Activated CD4-positive, alpha-beta T cell treated with anti-CD3 and anti-CD28 coated beads, Interleukin-2, Interleukin-6, amounts not matched to agents 100 ng/mL and 50 ng/mL, durations not matched to agents 16 hours and 8 hours (primary cell): Measurements from ENCODE around the gene AIP.
A peak's percentile ranks its signal among the peaks of the same experiment; 100 is the strongest.
"Not testable (repeated sequence)": the region's sequence is repeated elsewhere in the genome, so short reads cannot be mapped to it uniquely, and the experiment has no call there.

Experiments used
- DNase-seq: peaks from one replicate; pipeline ENCODE4 v3.0.0-alpha.2; 2020

AIP gene

DNA sequence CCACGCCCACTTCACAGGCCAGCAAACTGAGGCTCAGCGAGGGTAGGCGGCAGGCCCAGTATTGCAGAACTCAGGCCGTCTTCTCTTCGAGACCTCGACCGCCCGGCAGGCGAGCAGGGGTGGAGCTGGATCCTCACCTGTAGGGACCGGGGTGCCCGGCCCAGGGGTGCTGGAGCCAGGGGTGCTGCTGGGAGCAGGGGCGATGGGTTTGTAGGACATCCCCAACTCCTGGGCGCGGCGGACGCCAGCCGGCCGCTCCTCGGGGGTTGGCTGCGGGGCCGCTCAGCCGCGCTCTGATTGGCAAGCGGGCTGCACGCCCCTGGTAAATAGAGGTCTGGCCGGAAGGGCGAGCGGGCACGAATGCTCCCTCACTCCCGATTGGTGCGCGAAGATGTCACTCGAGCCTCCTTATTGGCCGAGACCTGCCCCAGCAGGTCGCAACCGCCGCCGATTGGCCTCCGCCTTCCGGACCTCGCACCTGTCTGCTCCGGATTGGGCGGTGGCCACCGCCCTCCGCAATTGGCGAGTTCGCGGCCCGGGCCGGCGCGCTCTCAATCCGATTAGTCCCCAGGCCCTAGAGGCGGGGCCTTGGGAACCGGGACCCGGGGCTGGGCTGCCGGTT lies 25.1 kb downstream of the AIP start, which contains the start of gene CDK2AP2:
Gene CDK2AP2 (minus strand): TSS at position 299 of the 622 bp plus-strand sequence. CDS start 80 bp downstream, at position 219.
- peak; percentile 100 for DNase-seq

DNA sequence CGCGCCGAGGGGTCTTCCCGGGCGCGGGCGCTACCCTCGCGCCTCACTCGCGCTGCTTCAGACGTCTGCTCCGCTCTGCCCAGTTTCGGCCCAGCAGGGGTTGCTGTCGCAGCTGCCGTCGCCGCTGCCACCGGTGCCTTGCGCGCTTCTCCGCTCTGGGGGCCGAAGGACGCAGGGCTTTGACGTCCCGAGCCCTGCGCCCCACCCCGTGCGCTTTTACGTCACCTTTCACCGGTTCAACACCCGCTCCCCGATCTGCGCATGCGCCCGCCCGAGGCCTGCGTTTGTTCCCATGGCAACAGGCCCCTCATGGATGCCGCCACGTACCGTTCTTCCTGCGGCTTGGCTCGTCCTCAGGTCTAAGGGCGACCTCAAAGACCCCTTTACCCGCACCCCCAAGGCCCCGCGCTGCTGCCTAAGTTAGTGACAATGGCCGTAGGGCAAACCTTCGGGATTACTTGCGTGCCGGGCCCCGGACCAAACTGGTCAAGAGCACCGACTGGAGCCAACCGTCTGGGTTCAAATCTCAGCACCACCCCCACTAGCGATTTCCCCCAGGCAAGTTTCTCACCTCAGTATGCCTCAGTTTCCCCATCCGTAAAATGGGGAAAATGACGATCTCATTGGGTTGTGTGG lies 25.8 kb downstream of the AIP start:
- peak; percentile 99 for DNase-seq

DNA sequence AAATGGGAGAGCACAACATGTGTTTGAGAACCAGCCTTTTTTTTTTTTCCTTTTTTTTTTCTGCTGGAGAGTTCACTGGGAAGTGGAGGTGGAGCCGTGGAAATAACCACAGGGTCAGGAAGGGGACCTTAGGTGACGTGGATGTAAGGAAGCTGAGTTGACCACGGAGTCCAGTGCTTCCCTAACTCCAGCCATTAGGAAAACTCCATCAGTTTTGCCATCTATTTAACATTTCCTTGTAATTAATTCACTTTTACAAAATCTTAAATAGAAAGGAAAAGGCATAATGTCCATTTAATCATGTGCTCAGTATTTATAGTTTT lies 27.2 kb downstream of the AIP start:
- no peak for DNase-seq

DNA sequence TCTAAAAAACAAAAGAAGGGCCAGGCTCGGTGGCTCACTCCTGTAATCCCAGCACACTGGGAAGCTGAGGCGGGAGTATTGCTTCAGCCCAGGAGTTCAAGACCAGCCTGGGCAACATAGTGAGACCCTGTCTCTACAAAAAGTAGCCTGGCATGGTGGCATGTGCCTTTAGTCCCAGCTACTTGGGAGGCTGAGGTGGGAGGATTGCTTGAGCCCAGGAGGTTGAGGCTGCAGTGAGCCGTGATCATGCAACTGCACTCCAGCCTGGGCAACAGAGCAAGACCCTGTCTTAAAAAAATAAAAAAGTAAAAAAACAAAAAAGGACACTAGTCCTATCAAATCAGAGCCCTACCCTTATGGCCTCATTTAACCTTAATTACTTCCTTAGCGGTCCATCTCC lies 28.7 kb downstream of the AIP start:
- DNase-seq = not testable (repeated sequence)

DNA sequence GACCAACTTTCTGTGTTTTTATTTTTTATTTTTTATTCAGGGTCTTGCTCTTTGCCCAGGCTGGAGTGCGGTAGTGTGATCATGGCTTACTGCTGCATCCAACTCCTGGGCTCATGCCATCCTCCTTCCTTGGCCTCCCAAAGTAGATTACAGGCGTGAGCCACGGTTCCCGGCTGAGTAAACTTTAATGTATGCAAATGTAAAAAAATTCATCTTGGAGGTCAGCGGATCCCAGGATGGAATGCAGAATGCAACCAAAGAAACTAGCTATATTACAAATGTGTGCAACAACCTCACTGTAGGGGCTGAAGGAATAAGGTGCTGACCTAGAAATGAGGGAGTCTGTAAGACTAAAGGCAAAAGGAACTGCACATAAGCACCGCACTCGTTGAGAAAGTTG lies 31.3 kb downstream of the AIP start:
- DNase-seq = no peak

DNA sequence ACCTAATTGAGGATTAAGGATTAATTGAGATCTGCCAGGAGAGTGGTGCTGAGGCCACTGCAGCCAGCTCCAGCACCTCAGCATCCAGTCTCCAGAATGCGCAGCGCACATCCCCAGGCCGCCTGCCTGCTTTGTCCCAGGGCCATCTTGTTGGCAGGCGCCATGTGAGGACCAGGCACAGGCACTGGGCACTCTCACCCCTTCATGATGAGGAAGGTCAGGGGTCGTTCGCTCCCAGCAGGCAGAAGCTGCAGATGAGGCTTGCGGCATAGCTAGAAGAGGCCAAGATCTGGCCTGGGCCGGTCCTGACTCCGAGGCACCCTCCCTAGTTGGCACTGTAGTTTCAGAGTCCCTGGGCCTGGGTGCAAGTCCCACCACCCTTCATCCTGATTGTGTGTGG lies 34.0 kb downstream of the AIP start:
- no peak for DNase-seq

DNA sequence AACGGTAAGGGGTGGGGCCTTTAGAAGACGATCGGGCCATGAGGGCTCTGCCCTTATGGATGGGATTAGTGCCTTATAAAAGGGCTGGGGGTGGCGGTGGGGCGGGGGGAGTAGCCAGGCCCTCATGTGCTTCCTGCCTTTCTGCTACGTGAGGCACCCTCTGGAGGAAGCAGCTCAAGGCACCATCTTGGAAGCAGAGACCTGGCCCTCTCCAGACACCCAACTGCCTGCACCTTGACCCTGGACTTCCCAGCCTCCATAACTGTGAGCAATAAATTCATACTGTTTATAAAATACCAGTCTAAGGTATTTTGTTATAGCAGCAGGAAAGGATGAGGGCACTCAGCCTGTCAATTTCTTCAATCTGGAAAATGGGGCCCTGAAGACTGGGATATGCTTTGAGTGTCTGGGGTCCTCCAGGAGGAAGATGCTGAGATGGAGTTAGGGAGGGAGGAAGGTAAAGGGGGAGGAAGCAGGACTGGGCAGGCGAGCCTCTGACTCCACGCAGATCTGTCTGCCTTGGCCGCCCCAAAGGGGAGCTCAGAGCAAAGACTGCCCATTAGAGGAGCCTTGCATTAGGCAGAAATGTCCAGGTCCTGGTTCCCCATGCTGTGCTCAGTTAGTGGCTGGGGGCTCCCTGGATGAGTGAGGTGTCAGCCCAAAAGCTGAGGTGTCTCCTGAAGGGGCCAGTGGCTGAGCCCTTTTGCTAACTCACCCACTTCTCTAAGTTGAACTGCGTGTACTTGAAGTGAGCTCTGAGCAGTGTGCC lies 35.1 kb downstream of the AIP start:
- DNase-seq = no peak

DNA sequence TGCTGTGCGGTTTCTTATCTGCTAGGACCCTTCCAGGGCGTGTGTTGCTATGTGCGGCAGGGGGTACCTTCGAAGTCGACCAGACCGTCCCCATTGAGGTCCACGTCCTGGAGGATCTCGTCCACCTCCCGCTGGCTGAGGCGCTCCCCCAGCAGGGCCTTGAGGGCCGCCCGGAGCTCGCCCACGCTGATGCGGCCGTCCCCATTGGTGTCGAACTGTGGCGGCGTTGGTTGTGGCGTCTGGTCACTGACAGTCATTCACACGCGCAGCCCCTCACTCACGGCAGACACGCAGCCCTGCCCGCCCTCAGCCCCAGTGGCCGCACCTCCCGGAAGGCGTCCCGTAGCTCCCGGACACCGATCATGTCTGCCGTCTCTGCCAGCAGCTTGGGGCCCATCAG lies 36.9 kb downstream of the AIP start:
- no peak for DNase-seq

DNA sequence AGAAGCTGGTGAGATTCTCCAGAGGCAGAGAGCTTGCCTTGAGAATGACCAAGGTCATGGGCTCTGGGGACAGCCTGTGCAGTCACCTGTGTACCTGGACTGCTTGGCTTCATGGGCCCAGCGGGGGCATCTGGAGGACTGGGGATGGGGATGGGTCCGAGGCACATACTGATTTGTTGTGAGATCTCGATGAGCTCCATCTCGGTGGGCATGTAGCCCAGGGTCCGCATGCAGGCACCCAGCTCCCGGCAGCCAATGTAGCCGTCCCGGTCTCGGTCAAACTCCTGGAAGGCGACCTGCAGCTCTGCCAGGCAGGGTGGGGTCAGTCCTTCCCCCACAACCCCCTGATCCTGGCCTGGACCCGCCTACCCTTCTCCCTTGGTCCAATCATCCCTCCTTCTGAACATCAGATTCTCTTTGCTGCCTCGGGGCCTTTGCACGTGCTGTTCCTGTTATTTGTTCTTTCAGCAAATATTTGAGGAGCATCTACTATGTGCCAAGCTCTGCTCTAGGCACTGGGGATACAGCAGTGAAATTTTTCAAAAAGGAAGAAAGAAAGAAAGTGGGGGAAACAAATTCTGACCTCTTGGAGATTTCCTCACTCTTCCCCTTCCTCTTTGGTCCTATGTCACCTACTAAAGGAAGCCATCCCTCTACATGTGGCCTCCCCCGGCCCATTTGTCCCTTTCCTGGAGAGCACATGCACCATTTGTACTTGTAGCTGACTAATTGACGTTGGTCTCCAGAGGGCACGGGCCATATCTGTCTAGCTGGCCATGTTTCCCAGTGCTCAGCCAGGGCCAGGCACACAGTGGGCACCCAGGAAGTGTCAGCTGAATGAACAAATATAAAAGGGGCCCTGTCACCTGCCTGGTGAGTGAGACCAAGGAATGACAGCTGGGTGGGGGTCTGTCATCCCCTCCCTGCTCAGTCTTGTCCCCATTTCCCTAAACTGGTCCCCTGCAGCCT lies 38.3 kb downstream of the AIP start:
- DNase-seq = no peak

DNA sequence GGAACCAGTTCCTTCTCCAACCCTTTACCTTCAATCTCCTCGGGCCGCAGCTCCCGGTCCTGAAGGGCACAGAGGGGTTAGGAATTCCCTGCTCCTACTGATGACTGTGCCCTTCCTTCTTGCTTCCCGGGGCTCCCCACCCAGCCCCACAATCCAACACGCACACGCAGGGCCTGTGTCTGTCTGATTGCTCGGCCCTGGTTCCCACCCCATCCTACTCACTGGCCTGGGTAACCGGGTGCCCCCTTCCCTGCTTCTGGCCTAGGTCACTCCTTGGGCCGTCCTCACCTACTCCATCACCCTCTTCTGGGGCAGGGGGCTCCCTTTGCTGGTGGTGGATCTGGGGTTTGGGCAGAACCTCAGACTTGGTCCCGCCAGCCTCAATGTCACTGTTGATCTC lies 39.1 kb downstream of the AIP start:
- DNase-seq = no peak

DNA sequence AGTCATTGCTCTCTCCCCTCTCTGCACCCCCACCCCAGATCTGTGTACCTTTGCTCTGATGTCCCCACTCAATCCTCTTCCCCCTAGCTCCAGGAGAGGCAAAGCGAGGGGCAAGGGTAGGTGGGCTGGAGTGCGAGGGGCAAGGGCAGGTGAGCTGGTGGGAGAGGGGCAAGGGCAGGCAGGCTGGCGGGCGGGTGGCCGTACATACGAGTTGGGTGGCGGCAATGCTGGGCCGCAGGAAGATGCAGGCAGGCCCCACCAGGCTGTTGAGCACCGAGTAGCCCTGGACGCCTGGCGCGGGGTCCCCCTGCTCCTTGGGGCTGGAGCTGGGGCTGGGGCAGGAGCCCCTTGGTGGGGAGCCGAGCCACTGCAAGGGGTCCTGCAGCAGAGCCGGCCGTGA lies 39.5 kb downstream of the AIP start:
- no peak for DNase-seq

DNA sequence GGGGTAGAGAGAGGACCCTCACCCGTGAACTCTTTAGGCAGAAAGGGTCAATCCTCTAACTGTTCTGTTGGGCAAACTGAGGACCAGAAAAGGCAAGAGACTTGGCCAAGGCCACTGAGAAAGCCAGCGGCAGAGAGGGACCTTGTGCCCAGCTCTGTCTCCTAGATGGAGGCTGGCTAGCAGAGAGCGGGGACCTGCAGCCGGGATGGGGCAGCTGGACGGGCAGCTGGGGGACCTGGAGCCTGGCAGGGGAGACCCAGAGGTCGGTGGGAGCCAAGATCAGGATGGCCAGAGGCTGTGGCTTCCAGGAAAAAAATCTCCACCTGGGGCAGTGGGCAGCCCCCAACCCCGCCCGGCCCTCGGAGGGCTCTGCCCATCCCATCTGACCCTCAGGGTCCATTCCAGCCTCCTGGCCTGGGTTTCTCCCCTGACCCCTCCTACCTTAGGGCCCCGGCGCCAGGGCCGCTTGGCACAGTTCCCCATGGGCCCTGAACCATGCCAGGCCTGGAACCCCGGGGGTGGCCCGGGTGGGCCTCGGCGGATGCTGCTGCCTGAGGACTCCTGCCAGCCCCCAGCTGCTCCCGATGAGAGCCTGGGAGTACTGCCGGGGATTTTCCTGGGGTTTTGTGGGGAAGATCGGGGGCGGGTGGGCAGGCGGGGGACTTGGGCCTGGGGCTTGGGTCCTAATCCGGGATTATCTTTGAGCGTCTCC lies 40.2 kb downstream of the AIP start, which contains the start of gene CABP2:
Gene CABP2 (minus strand): TSS at position 603 of the 712 bp plus-strand sequence. CDS start 120 bp downstream, at position 483.
- no peak for DNase-seq

DNA sequence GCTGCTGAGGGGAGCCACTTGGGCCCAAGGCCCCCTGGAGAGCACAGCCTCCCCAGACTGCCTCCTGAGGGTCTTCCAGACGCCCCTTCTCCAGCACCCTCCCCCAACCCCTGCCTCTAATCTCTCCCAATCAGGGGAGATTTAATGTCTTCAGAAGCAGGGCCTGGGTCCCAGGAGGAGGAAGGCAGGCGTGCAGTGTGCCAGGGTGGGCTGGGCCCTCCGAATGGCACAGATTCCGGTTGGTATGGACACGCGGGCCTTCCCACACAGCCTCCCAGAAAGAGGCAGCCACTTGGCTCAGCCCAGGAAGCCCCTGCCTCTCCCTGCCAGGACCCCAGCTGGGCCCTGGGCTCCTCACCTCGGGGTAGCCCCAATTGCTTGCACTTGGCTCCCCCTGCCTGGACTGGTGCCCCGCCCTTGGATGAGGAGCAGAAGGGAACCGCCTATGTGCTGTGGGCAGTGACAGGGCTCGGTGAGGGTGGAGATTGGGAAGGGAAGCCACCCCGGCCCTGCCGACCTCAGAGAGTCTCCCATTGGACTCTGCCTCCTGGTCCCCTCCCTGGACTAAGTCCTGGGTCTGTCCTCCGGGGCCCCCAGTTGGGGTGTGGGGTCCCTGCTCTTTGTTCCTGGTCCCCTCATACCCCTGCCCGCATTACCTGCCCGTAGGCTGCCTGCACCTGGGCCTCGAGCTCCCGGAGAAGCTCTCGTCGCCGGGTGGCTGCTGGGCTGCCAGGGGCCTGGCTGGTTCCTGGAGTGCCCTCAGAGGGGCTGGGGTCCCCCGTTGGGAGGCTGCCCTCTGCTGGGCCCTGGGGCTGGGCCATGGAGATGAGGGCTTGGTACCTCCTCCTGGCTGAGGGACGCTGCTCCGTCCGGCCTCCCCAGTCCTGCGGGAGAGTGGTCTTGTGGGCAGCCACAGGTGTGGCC lies 41.0 kb downstream of the AIP start:
- DNase-seq = no peak

DNA sequence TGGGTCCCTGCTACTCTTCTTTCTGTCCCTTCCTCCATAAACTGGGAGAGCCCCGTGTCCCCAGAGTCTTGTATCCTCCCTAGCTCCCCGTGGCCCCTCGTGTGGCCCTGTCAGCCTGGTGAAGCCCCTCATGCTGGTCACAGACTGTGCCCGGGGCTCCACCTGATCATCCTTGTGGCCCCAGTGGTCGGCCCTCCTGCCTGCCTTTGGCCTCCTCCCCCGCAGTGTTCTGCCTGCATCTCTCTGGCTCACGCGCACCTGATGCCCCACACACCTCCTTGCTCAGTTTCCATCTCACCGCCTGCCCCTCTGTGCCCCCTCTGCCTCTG lies 41.6 kb downstream of the AIP start:
- no peak for DNase-seq

DNA sequence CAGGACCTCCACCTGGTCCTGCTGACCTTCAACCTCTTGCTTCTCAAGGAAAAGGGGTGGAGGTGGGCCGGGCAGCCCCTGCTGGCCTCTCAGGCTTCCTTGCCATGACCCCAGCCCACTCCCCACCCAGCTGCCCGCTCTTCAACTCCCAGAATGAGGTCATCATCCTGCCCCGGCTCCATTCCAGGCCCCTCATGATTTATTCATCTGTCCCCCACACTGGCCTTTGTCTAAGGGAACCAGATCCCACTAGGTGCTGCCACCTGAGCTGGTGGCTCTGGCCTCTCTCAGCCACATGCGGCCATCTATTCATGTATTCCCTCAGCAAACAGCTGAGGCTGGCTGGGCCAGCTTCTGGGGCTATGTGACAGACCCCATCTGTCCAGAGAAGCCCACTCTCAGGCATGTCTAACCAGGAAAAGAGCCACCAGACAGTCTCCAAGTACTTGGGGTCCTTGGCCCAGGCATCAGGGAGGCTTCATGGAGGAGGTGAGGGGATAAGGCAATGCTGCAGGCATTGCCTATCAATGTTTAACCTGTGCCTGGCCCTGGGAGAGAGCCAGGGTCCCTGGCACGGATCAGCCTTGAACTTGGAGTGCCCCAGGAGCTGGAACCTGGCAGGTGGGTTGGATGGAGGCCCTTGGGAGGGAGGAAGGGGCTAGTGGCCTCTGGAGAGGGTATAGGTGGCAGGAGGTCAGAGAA lies 42.6 kb downstream of the AIP start:
- no peak for DNase-seq

DNA sequence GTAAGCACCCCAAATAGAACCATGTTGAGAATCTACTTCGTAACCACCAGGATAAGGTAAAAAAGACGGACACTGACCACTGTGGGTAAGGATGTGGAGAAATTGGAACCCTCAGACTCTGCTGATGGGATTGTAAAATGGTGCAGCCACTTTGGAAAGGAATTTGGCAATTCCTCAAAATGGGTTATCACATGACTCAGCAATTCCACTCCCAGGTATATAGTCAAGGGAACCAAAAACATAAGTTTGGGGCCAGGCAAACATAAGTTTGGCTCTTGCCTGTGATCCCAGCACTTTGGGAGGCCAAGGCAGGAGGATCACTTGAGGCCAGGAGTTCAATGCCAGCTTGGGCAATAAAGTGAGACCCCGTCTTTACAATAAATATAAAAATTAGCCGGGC lies 45.5 kb downstream of the AIP start:
- DNase-seq = no peak

DNA sequence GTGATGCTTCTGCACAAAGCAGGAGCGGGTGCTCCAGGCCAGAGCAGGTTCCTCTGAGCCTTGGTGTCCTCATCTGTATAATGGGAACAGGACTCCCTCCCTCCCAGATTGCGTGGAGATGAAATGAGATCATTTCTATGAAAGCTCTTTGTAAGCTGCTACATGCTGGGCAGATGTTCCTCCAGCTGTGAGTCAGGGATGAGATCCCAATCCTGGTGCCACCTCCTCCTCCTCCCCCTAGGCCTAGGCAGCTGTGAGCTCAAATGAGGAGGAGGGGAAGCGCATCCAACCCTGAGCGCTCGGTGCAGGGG lies 47.4 kb downstream of the AIP start:
- DNase-seq = no peak

DNA sequence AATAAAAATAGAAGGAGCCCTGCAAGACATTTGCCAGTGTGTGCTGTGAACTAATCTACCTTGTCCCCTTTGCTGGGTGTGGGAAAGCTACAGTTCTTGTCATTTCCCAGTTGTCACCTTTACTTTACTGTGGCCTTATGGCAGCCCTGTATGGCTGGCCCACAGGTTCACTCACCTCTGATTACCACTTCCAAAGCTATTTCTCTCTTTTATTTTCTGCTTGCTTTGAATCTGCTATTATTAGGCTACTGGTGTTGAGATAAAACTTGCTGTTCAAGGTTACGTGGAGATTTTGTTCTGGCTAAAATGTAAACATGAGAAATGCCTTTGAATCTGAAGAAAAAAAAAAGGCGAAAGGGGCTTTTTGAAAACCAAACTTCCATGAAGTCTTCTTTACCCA lies 50.1 kb downstream of the AIP start:
- DNase-seq = no peak

DNA sequence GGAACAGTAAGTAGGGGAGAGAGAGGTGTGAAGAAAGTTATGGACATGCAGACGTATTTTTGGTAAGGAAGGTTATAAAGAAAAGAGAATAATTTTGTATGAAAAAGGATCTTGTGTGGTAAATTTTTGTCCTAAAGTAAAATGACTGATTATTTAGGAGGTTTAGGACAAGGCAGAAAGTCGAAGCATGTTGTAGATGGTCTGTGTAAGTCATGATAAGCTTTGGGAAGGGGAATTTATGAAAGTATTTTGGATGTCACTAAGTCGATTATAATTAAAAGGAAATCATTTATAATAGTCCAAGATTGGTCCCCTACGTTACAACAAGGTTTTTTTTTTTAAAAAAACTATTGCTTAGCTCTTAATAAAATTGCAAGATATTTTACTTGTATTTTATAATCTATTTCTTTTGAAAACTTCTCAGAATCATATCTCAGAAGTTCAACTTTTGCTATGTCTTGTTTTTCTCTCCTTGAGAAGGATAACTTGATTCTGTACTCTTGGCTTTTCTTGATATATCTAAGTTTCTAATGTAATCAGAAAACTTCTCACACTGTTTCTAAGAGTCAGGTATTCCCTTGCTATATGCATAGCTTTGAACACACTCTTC lies 51.3 kb downstream of the AIP start:
- no peak for DNase-seq

DNA sequence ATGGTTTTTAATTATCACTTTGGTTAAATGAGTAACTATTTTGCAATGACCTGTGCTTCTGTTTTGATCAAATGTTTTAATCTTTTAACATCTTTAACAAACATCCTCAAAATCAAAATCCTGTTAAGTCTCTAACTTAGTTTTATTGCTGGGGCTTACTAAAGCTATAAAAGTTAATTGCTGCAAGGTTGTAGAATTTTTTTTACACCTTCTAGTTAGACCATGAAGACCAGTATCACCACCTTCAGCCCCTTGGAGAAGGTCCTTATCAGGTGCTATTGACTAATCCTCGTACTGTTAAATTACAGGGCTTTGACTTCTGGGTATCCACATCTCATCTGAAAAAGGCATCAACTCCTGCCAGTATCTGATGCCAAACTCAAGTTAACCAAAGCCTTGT lies 52.7 kb downstream of the AIP start:
- DNase-seq = no peak

DNA sequence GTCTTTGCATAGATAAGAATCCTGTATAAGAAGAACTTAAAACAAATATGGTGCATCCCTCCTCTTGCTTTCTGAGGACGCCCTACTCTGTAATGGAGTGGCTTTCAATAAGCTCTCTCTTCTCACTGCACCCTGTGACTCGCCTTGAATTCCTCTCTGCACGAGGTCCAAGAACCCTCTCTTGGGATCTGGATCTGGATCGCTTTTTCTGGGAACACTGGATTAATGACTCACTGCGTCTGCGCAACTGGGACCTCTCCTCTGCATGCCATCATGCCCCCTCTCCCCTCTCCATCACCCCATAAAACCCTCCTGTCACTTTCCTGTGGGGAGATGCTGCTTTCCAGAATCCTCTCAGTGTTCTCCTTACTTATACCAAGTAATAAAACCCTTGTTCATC lies 55.5 kb downstream of the AIP start:
- no peak for DNase-seq
